Cardiac fibroblast (primary cell): ENCODE measurements around the gene TTC3.

Experiments used
- DNase-seq, 2 donors: peaks; one replicate each; pipeline versions ENCODE4 v3.0.0 to v3.0.0-alpha.2; 2010; ENCODE audit warnings: low read depth in 2 of 2
- H3K4me3 ChIP-seq, 2 donors: replicated peaks in 1 of 2; 1 replicate in 1 of 2; 2 replicates in 1 of 2; pipeline ENCODE4 v1.5.1; 2011; ENCODE audit warnings: low read depth in 2 of 2, low read length in 2 of 2, mild to moderate bottlenecking in 2 of 2, moderate library complexity in 1 of 2
- CTCF ChIP-seq: IDR thresholded peaks from one replicate; pipeline ENCODE4 v1.5.1; 2011; ENCODE audit warnings: low read depth, mild to moderate bottlenecking, low read length, inconsistent platforms

TTC3 gene

GRCh38 chr21:37243961-37244360 lies 170.9 kb downstream of the TTC3 start:
- DNase-seq: no peak
- TF ChIP-seq CTCF: no peak
- no peak overlapping the region for H3K4me3 ChIP-seq

GRCh38 chr21:37244501-37245095 lies 171.5 kb downstream of the TTC3 start:
- DNase-seq: peak in 1 of 2 donors; percentile 11
- TF ChIP-seq CTCF: no peak
- no peak overlapping the region for H3K4me3 ChIP-seq

- no peak overlapping the region for H3K4me3 ChIP-seq
- no peak for DNase-seq
- TF ChIP-seq CTCF: no peak
Measured at GRCh38 chr21:37245151-37245550, 172.1 kb downstream of the TTC3 start.

- no peak for TF ChIP-seq CTCF
- DNase-seq: no peak
- no peak overlapping the region for H3K4me3 ChIP-seq
Measured at GRCh38 chr21:37248298-37248697, 175.2 kb downstream of the TTC3 start.

- no peak for DNase-seq
- no peak overlapping the region for H3K4me3 ChIP-seq
- TF ChIP-seq CTCF: no peak
Measured at GRCh38 chr21:37249112-37249904, 176.3 kb downstream of the TTC3 start.

- no peak for TF ChIP-seq CTCF
- no peak for DNase-seq
- H3K4me3 ChIP-seq: no peak overlapping the region
Measured at GRCh38 chr21:37251294-37251634, 178.2 kb downstream of the TTC3 start.
